NCI-H510A (cell line): ENCODE data around the gene RIMS1.
A peak's percentile ranks its signal among the peaks of the same experiment; 100 is the strongest.

ENCODE experiments used
- DNase-seq: peaks from one replicate; lab custom pipeline; 2025; lab: John Stamatoyannopoulos, UW

RIMS1 gene

DNA sequence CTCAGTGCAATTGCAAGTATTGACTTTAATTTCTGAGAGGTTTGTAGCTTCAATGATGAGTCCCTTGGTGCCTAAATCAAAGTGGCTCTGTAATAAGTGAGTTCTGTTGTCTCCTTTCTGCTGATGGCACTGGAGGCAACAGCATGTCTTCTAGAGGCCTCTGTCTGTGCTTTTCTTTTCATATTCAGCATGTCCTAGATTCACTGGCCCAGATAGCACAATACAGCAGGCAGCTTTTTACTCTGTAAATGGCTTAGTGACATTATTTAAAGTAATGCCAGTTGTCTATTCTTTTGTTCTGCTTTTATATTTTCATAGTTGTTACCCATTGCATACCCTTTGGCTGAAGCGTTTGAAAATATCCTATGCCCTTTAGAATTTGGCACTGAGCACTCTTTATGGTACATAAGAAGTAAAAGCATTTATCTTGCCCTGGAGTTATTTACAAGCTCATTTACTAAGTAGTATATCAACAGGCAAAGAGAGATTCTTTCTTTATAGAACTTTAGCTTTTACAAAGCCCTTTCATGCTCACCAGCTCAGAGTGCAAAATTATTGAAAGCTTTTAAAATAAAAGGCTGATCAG is 464.0 kb downstream of the RIMS1 start:
- DNase-seq = no peak

DNA sequence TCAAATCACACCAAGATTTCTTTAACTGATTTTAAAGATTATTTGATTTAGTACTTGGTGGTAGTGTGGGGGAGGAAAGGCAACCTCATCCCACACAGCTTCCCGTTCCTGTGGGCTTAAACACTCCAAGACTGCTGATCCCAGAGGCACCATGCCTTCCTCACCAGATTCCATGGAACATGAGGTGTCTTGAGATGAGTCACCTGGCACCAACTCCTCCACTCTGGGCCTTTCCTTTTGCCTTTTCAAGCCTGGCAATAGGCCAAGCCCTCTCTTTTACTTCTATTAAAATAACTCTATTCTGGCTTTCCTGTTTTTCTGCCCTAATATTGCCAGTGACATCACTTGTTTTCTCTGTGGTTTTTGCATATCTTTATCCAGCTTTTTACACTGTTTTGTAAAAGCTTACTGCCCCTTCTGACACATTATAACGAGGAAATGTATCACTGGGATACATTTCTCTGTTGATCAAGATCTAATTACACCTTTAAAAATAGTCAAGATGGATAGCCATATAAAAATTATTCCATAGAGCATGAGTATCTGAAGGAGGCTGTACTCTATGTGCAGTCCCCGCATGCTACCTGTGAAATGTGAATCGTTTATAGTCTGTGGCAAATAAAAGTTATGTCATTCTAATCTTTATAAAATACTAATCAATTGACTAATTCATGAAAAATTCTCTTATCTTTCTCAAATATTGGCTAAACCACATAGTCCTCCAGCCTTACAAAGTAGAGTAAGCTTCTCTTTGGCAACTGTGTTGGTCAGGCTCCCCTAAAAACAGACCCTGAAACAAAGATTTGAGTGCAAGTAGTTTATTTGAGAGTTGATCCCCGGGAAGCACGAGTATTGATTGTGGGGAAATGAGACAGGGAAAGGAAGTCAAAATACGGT is 477.7 kb downstream of the RIMS1 start:
- DNase-seq = no peak

DNA sequence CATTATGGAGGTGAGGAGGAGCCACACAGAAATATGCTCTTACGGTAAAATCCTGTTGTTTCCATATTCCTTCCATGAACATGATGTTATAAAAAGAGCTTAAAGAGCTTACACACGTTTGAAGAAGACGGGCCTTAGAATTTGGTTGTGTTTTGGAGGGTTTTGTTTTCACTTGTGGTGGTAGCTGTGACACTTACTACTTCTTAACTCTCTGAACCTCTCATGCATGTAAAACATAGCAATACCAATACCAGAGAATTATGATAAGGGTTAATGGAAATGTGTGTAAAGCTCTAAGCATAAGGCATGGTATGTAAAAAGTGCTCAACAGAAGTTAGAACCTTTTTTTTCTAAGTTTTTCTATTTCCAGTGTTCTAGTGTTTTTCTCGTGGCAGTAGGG is 479.4 kb downstream of the RIMS1 start:
- no peak for DNase-seq

DNA sequence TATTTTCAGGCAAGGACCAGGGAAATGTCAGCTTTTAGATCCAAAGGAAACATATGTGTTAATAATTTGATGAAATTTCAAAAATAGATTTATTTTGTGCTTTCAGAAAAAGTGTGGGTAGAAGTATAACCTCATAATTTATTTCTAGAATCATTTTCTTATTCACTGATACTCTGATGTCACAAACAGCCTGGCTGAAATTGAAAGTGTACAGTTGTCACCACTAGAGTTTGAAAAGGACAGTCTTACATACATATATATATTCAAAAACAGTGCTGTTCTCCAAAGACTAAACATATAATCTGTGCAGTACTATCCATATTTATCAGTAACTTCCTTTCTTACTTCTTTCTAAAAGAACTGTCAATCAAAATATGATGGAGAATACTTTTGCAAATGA is 481.1 kb downstream of the RIMS1 start:
- no peak for DNase-seq

DNA sequence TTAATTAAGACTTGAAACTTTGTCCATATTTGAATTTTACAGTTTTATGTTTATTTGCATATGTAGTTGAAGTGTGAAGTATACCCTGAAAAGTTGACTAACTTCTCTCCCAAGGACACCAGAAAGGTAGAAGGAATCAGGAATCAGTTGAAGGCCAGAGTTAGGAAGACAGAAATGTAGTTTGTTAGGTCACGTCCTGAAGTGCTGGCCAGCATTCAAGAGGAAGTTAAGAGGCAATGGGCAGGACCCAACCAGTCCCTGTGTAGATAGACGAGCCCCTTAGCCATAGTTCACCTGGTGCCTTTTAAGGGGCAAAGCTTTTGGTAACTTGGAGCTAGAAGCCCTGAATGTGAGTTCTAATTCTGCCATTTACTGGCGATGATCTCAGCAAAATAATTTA is 485.1 kb downstream of the RIMS1 start:
- DNase-seq = no peak

DNA sequence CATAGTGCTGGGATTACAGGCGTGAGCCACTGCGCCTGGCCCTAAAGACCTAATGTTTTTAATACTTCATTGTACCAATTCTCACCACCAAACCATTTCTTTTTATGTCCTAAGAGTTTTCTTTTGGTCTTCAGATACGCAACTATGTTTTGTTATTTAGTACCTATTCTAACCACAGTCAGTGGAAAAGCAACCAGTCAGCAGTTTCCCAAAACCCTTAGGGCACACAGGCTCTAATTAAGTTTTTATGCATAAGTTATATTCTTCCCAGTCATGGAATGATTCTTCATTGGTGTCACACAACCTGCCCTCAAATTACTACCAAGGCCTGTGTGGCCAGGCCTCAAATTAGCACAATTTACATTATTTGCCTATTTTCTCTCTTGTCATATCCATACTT is 487.8 kb downstream of the RIMS1 start:
- no peak for DNase-seq

DNA sequence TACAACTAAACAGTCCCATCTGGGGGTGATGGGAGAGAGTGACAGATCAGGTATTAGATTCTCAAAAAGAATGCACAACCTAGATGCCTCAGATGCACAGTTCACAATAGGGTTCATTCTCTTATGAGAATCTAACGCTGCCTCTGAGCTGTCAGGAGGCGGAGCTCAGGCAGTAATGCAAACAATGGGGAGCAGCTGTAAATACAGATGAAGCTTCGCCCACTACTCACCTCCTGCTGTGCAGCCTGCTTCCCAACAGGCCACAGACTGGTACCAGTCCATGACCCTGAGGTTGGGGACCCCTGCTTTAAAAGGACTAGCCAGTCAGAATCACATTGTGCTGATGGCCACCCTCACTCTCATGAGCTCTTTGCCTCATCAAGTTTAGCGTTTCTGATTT is 488.5 kb downstream of the RIMS1 start:
- DNase-seq = peak; percentile 26

DNA sequence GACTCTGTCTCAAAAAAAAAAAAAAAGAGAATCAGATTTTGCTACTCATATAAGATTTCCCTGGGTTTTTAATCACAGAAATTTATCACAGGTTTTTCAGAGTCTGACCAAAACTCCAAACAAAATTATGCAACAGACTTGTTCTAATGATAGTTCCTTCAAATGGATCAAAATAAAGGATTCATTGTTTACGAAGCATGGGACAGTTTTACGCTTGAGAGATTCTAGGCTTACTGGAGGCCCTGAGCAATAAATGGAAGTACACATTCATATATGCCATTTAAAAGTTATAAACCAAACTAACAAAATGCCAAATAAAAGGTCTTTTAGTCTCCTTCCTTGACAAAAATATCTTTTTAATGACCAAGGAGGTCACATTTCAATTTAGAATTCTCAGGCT is 490.4 kb downstream of the RIMS1 start:
- DNase-seq = no peak

DNA sequence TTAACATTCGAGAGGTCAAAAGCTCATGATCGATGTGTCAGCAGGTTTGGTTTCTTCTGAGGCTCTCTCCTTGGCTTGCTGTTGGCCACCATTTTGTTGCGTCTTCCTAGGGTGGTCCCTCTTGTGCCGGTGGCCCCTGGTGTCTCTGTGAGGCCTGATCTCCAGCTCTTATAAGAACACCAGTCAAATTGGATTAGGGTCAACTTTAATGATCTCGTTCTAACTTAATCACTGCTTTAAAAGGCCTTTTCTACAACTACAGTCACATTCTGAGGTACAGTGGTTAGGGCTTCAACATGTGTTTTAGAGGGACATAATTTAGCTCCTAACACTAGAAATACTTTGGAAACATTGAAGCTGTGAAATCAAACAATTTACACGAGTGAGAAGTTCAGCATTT is 494.7 kb downstream of the RIMS1 start:
- no peak for DNase-seq

DNA sequence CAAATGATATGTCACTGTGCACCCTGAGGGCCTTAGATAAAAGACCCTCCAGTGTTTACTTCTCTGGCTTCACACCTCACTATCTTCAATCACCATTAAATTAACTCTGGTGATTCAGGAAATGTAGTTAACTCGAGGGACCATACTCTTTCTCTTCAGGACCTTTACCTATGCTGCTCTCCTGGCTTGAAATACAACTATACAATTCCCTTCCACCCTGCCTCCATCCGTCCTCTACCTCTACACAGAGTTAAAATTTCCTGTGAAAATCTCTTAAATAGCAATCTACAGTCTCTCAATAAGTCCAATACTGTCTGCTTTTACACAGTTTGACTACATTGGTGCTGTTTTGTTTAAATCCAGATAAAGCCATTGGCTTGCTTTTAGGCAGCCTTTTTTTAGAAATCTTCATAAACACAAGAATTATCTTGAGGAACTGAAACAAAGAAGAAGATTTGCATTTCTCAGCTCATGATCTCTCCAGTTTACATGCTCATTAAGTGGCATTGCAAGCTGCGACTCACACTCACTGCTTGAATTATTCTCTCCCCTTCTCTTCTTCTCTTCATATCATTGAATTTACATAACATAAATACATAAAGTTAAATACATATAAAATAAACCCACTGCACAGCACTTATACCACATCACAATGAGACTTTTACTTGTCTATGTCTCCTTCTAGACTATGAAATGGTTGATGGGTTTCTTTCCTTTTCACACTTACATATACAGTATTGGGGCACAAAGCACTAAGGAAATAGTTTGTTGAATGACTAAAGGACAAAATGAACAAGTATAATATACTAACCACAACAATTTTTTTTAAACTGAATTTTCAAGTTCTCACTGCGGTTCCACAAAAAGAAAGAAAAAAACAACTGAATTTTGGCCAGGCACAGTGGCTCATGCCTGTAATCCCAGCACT is 496.5 kb downstream of the RIMS1 start:
- DNase-seq = no peak

DNA sequence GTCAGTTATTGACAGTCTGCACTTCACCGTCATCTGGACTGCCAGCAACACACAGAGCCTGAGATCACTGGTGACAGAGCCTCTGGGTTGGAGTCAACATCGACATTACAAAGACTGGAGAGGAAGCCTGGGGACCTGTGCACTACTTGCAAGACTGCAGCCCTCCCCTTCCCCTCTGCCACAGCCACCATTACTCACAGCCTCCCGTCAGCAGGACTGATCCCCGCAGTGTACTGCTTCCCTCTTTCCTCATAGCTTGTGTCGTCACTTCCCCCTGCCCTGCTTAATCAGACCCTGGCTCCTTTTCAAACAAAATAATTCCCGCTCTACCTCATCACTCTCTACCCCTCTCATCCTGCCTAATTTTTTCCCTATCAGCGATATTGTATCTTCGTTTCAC is 500.0 kb downstream of the RIMS1 start:
- no peak for DNase-seq

DNA sequence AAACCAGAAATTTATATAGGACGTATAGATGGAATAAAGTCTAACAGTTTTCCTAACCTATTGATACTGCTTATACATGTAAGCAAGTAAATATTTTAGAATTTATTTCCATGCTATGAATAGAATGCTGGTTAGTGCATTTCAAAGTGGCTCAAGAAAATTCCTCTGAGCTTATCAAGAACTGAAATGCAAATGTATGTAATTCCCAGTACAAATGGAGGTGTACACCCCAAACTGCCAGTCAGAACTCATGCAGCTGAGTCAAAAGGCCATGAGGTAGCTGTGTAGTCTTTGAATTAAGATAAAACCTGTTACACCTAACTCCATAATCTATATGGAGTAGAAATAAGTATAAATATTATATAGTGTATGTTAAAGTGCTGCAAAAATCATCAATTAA is 503.3 kb downstream of the RIMS1 start:
- DNase-seq = no peak

DNA sequence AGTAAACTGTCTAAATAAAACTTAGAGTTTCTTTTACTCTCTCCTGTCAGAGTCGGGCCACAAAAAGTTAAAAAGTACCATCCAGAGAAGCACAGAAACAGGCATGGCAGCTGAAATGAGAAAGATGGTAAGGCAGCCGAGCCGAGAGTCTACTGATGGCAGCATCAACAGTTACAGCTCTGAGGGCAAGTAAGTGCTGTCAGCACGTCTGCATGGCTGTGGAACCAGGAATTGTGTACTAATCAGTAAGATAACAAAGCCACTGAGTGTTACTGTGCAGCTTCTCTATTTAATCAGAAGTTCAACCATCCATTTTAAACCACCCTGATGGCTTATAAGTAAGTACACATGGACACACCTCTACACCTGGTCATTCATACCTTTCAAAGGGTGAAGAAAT is 504.2 kb downstream of the RIMS1 start:
- no peak for DNase-seq

DNA sequence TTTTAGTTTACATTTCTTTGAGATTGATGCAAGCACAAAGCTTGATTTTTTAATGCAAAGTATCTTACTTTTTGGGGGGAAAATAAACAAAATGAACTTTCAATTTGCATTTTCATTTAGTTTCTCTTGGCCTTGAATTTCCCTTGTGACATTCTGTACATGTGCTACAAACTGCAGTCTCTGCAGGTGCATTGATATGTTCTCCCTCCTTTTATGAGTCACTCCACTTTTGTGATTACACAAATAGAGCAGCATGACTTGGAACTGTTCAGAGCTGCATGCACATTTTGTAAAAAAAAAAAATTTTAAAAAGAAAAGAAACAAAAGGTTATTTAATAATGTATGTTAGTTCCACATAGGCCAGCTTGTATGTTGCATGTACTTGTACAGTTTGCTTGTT is 515.5 kb downstream of the RIMS1 start:
- DNase-seq = no peak

DNA sequence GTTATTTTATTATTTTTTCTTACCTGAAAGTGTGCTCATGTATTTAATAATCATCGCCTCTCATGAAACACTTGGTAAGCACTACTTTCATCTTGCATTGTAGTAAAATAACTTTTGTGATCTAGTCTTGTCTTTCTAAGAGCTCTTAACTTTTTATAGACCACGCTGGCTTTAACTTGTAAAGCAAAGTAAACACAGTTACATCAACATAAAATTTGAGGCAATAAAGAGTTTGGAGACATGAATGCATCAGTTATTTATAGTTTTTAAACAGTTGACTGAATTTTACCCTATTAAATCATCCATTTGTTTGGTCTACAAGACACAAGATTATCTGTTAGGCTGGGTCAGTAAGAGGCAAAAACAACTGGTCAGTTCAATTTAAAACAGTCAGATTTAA is 517.1 kb downstream of the RIMS1 start:
- DNase-seq = no peak

DNA sequence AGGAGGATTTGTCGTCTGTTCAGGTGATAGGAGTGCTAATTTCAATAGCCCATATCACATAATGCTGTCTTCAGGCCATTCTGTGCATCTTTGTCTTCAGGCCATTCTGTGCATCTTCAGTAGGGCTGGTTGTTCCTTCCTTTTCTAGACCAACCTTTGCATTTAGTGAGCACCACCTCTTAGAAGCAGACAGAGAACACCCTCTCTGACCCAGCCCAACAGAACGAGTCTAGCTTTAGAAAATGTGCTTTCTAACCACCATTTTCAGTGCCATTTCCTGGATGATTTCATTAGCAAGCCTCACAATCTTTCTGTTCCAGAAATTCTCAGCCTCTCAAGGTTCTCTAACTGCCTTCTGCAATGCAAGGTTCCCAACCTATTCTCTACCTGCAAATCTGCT is 520.2 kb downstream of the RIMS1 start:
- DNase-seq = no peak

DNA sequence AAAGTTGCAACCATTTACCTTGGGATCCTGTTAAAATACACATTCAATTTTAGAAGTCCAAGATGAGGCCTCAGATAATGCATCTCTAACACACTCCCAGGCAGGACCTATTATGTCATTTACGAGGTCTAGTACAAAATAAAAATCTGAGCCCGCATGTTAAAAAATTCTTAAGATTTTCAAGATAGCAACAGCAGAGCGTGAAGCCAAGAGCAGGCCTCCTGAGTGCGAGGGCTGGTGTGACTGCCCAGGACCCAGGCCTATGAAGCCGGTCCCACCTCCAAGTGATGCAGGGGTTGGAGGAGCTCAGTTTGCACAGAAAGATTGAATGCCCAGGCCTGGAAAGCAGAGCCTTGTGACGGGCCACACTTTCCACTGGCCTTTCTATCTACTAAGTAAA is 524.4 kb downstream of the RIMS1 start:
- DNase-seq = no peak

DNA sequence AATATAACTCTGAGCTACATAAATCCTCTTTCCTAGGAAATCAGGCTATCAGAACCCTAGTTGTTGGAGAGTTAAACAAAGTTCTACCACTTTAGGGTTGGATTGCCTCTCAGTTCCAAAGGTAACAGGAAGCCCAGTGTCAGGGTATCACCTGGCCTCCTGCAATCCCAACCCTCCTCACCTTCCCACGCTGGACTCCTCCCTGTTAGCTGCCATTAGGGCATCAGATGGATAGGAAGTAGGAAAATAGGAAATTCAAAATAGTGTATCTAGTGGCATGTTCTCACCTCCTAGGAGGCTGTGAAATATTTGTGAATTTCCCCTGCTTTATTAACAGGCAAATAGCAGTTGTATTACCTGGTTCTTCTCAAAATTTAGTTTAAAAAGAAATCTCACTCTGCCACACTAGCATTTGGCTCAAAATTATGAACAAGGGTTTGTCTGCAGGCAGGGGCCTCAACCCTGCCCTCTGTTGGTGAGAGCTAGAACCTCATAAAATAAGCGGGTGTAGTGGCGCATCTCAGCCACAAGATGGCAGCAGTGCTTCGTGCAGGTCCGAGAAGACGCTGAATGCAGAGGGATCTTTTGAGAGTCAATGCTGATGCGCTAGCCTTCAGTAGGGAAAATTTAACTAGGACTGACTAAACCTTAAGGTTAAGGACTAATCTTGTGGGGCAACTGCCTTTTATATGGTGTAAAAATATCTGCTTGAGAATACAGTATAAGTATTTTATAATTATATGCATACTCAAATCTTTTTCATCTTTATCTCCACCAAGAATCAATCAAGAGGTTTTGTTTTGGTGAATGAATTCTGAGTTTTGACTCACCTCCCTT is 525.7 kb downstream of the RIMS1 start:
- DNase-seq = no peak

DNA sequence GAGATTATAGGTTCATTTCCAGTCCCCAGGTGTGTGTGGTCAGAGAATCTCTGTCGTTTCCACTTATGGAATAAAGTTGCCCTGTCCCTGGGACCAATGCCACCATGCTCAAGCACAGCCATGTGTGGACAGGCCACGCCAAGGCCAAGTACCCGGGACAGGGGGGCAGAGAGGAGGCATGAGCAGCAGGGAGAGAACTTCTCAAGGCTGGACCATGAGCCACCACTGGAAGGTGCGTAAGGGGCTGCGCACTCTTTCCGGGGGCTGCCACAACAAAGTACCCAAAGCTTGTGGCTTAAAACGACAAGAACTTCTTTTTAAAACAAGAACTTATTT is 526.3 kb downstream of the RIMS1 start:
- DNase-seq = no peak

DNA sequence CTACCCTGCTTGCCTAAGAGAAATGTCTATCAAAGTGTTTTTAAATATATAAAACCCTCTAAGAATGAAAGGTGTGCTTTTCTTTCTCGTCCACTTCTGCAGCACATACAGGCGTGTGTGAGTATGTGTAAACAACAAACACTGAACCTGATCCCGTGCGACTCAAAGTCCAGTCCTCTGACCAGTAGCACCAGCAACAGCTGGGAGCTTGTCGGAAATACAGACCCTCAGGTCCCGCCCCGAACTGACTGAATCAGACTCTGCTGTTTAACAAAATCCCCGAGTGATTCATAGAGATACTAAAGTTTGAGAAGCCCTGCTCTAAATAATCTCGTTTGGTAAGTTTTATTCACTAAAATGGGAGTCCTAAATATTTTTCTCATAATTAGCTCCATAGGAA is 527.5 kb downstream of the RIMS1 start:
- no peak for DNase-seq

DNA sequence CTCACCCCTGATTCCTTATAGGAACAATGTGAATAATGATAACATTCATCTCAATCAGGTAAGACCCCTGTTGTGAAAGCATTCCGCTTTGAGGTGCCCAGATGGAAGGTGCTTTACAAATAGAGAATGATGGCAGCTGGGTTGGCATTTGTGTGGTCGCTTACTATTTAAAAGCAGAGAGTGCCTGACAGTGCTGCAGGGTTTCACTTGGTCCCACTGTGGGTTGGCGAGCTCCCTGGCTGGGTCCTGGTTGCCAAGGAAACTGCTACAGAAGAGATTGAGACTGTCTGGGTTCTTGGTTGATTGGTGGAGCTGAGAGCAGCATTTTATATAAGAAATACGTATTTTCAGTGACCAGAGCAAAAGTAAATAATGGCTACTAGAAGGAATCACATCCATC is 528.3 kb downstream of the RIMS1 start:
- no peak for DNase-seq
